Esophagus muscularis mucosa (tissue), 4 donors: ENCODE data around the gene LARGE1. TPM values are rescaled to one million over a fixed set of nuclear protein-coding genes. Genes with fewer than 3 reads are reported as not detected.

Experiments used
- DNase-seq: peaks from one replicate; pipeline ENCODE4 v3.0.0-alpha.2; 2017; ENCODE audit errors: extremely low spot score
- H3K27ac ChIP-seq, 4 donors: fragments of 200-600 bp; sonication (generic); replicated peaks in 1 of 4; 1 replicate in 3 of 4; 2 replicates in 1 of 4; pipeline ENCODE4 v1.5.1; 2016 to 2019; ENCODE audit warnings: mild to moderate bottlenecking in 1 of 4
- H3K27me3 ChIP-seq, 4 donors: fragments of 200-600 bp; sonication (generic); one replicate each; pipeline versions ENCODE4 v1.5.1 to v1.6.0; 2016 to 2019
- H3K36me3 ChIP-seq, 4 donors: fragments of 200-600 bp; sonication (generic); one replicate each; pipeline ENCODE4 v1.5.1; 2016 to 2019
- H3K4me1 ChIP-seq, 4 donors: fragments of 200-600 bp; sonication (generic); one replicate each; pipeline ENCODE4 v1.5.1; 2016 to 2019
- H3K4me3 ChIP-seq, 4 donors: fragments of 200-600 bp; sonication (generic); 1 replicate in 2 of 4; 2 replicates in 2 of 4; pipeline ENCODE4 v1.5.1; 2016 to 2019; ENCODE audit warnings: mild to moderate bottlenecking in 4 of 4, moderate library complexity in 1 of 4
- H3K9me3 ChIP-seq, 4 donors: fragments of 200-600 bp; sonication (generic); 1 replicate in 3 of 4; 2 replicates in 1 of 4; pipeline ENCODE4 v1.5.1; 2016 to 2019
- CTCF ChIP-seq, 3 experiments: fragments of 200-600 bp in 2 of 3; fragments of 450-650 bp in 1 of 3; sonication (generic) in 2 of 3; IDR thresholded peaks; one replicate each; pipeline ENCODE4 v1.5.1; 2017 to 2019; ENCODE audit warnings: antibody characterized with exemption in 3 of 3, mild to moderate bottlenecking in 2 of 3, moderate library complexity in 1 of 3
- EP300 ChIP-seq: sonication (generic); formaldehyde crosslinking; IDR thresholded peaks from one replicate; pipeline ENCODE4 v1.6.1; 2017; ENCODE audit warnings: antibody characterized with exemption
- POLR2A ChIP-seq: fragments of 450-650 bp; IDR thresholded peaks from one replicate; pipeline ENCODE4 v1.6.1; 2017; ENCODE audit warnings: antibody characterized with exemption, moderate library complexity, mild to moderate bottlenecking, low read depth
- POLR2AphosphoS5 ChIP-seq, 2 donors: sonication (generic); formaldehyde crosslinking; IDR thresholded peaks; one replicate each; pipeline ENCODE4 v1.6.1; 2017; ENCODE audit warnings: antibody characterized with exemption in 2 of 2
- WGBS: methylation state at CpG from one replicate; pipeline ENCODE4 v1.1.5; 2018; 5-methylcytosine and 5-hydroxymethylcytosine counted together
- intact Hi-C: fragments of 100-400 bp; cut with DNase I; formaldehyde crosslinking; loops from one replicate; pipeline ENCODE4 v1.15.1; 2023
- total RNA-seq, 4 donors: library from RNA; depleted of rRNA; stranded (reverse); fragments of >200 nt; gene quantifications; one replicate each; pipeline versions ENCODE4 v1.1.0 to v1.2.1, GENCODE V29; 2016

LARGE1 gene
- total RNA-seq, 4 donors from 2014 or later = 29.9 to 48.4 (median 32.4) TPM

DNA sequence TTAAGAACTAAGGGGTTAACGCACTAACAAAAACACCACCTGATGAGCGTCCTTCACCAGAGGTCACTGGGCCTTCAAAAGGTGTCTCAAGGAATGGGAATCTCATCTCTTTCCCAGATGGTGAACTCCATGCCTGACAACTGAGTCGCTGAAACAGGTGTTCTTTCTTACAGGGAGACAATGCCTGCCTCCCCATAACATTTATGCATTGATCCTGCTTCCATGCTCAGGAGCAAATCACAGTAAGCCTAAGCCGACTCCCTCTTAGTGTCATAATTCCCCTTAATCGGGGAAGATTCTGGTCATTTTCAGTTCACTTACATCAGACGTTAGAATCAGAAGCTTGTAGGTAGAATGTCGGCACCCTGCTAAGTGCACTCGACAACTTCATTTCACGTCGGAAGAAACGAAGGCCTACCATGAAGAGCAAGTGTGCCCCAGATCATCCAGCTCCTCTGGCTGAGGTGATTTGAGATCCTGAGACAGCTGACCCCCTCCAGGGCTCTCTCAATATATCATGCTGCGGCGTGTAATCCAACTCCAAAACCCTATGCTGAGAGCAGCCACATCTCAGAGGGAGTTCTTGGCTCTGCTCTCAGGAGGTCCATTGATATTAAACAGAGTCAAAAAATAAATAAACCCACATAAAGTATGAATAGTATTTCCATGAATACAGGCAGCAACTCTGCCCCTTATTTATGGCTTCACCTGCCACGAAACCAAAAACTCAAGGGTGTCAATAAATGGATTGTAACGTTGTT lies 163.1 kb downstream of the LARGE1 start:
- WGBS = 66% methylated on average over 15 of the region's 15 CpGs

DNA sequence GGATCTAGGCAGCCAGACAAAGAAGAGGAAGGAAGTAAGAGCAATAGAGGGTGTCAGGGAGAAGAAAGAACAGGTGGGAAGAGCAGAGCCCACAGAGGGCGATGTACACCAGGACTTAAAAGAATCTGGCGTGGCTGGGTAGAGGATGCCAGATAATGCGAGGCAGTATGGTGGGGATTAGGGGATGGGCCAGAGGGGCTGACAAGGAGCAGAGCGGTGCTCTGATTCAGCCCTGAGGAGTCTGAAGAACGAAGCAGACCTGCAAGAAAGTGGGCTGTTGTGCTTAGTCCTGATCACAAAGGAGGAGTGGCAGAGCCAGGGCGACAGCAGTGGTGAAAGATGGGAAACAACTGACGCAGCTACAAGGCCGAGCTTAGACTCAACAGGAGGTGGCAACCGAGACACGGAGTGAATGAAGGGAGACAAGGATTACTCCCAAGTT lies 163.7 kb downstream of the LARGE1 start:
- Histone ChIP-seq H3K4me1 (peaks cover 5 to 10% (median 8%) of the 10 kb centered on the region in 4 donors), H3K27me3 (no peaks in the 10 kb centered on the region), H3K4me3 (no peak overlapping the region), H3K9me3 (no peaks in the 10 kb centered on the region), H3K36me3 (peaks cover 0 to 12% (median 2%) of the 10 kb centered on the region in 4 donors), H3K27ac (no peak overlapping the region)
- intact Hi-C loops = no loop called here
- TF ChIP-seq POLR2AphosphoS5 (IDR thresholded peaks at IDR 0.05) (no peak), POLR2A (no peak), EP300 (no peak), CTCF (IDR thresholded peaks at IDR 0.05) (no peak)
- WGBS = 85% methylated on average over 10 of the region's 10 CpGs
- DNase-seq = no peak

More for the DNA sequence above, 163.1 kb downstream of the LARGE1 start:
- Histone ChIP-seq H3K4me3 (no peak overlapping the region), H3K4me1 (peaks cover 5 to 10% (median 8%) of the 10 kb centered on the region in 4 donors), H3K36me3 (peaks cover 0 to 12% (median 2%) of the 10 kb centered on the region in 4 donors), H3K27me3 (no peaks in the 10 kb centered on the region), H3K27ac (no peak overlapping the region), H3K9me3 (no peaks in the 10 kb centered on the region)
- intact Hi-C loops = no loop called here
- TF ChIP-seq POLR2AphosphoS5 (IDR thresholded peaks at IDR 0.05) (no peak), POLR2A (no peak), CTCF (IDR thresholded peaks at IDR 0.05) (no peak), EP300 (no peak)
- DNase-seq = no peak

DNA sequence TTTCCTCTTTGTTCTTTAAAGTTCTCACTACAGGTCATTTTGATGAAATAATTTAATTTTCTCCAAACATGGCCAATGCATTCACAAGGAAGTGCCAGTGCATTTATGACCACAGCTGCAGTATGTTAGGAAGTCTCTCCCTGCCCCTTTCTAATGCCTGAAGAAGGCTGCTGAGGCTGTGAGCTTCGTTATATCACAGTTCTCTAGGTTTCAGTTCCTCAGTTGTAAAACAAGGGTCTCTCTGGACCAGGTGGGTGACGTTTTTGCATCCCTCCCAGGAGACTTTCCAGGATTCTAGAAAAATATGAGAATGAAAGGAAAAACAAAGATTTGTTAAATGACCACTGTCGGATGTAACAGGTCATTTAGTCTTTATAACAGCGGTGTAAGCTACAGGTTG lies 171.6 kb downstream of the LARGE1 start:
- WGBS = 88% methylated on average over 4 of the region's 4 CpGs
- Histone ChIP-seq H3K27me3 (no peaks in the 10 kb centered on the region), H3K27ac (no peak overlapping the region), H3K9me3 (no peaks in the 10 kb centered on the region), H3K4me3 (no peak overlapping the region), H3K4me1 (peaks cover 0 to 8% (median 0%) of the 10 kb centered on the region in 4 donors), H3K36me3 (no peaks in the 10 kb centered on the region)
- intact Hi-C loops = no loop called here
- DNase-seq = no peak
- TF ChIP-seq CTCF (IDR thresholded peaks at IDR 0.05) (no peak), POLR2AphosphoS5 (IDR thresholded peaks at IDR 0.05) (no peak), EP300 (no peak), POLR2A (no peak)

DNA sequence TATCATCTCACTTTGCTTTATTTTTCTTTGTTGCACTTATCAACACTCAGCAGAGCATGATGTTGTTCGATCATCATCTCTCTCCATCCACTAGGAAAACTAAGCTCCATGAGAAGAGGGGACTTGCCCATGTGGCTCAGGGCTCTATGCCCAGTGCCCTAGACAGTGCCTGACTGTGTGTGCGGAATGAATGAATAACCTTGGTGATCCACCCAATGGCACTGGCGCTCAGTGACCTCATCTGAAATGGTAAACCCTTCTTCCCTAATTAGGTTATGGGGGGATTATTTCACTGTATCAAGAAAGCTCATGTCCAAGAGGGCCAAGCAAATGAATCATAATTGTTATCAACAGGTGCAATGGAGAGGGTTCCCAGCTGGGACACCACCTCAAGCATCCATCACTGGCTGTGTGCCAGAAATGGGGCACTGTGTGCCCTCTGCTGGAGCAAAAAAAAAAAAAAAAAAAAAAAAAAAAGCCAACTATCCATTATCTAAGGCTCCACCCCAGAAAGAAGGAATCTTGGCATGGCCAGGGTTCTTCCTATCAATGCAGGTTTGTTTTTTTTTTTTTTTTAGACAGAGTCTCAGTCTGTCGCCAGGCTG lies 172.6 kb downstream of the LARGE1 start:
- intact Hi-C loops = no loop called here
- H3K4me3 ChIP-seq = no peak overlapping the region
- TF ChIP-seq POLR2A (no peak), EP300 (no peak), CTCF (IDR thresholded peaks at IDR 0.05) (no peak), POLR2AphosphoS5 (IDR thresholded peaks at IDR 0.05) (no peak)
- H3K4me1 ChIP-seq = peaks cover 0 to 8% (median 0%) of the 10 kb centered on the region in 4 donors
- H3K36me3 ChIP-seq = no peaks in the 10 kb centered on the region
- no peaks in the 10 kb centered on the region for H3K9me3 ChIP-seq
- WGBS = 94% methylated on average over 4 of the region's 4 CpGs
- H3K27me3 ChIP-seq = no peaks in the 10 kb centered on the region
- no peak overlapping the region for H3K27ac ChIP-seq
- no peak for DNase-seq
